OCI-LY3 (cell line): ENCODE results near the gene AKAP5.

Source experiments
- H2AFZ ChIP-seq: fragments of 200-600, 300-600 bp; shearing (Covaris generic); 2 replicates; pipeline ENCODE4 v1.6.0; 2014; ENCODE audit warnings: antibody characterized with exemption, low read depth, low read length
- H3K27ac ChIP-seq: fragments of 200-600, 300-600 bp; sonication (generic); 2 replicates; pipeline ENCODE4 v1.5.1; 2014; ENCODE audit warnings: mild to moderate bottlenecking, low read length, moderate library complexity, mixed read lengths
- H3K27me3 ChIP-seq: fragments of 200-600, 300-600 bp; sonication (generic); 2 replicates; pipeline ENCODE4 v1.6.1; 2014; ENCODE audit warnings: low read depth, low read length, mixed read lengths
- H3K36me3 ChIP-seq: fragments of 200-600, 300-600 bp; sonication (generic); replicated peaks from 2 replicates; pipeline ENCODE3; 2014; ENCODE audit warnings: low read depth, low read length, mixed read lengths
- H3K4me1 ChIP-seq: fragments of 300-600, 200-600 bp; sonication (generic); 2 replicates; pipeline ENCODE4 v1.6.1; 2014; ENCODE audit warnings: low read length, mixed read lengths
- H3K4me2 ChIP-seq: fragments of 200-600, 300-600 bp; sonication (generic); 2 replicates; pipeline ENCODE4 v1.6.1; 2014; ENCODE audit warnings: low read length, mixed read lengths
- H3K4me3 ChIP-seq: fragments of 300-600, 200-600 bp; sonication (generic); 2 replicates; pipeline ENCODE4 v1.5.1; 2014; ENCODE audit warnings: antibody characterized with exemption, mild to moderate bottlenecking, low read length, moderate library complexity
- H3K79me2 ChIP-seq: fragments of 300-600, 200-600 bp; shearing (Covaris generic); 2 replicates; pipeline ENCODE4 v1.6.1; 2014; ENCODE audit warnings: mild to moderate bottlenecking, low read length, mixed read lengths
- H3K9ac ChIP-seq: fragments of 300-600, 200-600 bp; shearing (Covaris generic); 2 replicates; pipeline ENCODE4 v1.6.0; 2014; ENCODE audit warnings: mild to moderate bottlenecking, low read length, moderate library complexity
- H3K9me3 ChIP-seq: fragments of 200-600, 300-600 bp; shearing (Covaris generic); 2 replicates; pipeline ENCODE4 v1.6.1; 2014; ENCODE audit warnings: low read length, mixed read lengths; ENCODE audit not compliant: insufficient read depth
- H4K20me1 ChIP-seq: fragments of 200-600, 300-600 bp; sonication (generic); 2 replicates; pipeline ENCODE4 v1.6.1; 2016; ENCODE audit warnings: low read length, mixed read lengths; ENCODE audit not compliant: insufficient read depth
- EZH2phosphoT487 ChIP-seq: fragments of 200-600 bp; shearing (Covaris generic); IDR thresholded peaks from 2 replicates; pipeline ENCODE4 v1.6.1; 2018; ENCODE audit warnings: antibody characterized with exemption, mixed run types, low read depth
- TF ChIP-seq, protein P1 (sequence below): fragments of 200-600, 300-600 bp; sonication (generic); IDR thresholded peaks from 2 replicates; pipeline ENCODE4 v1.5.1; 2014; ENCODE audit warnings: antibody characterized with exemption, low read length, low read depth

The AKAP5 gene

GRCh38 chr14:64440494-64440893 lies 24.8 kb upstream of the AKAP5 start:
- Histone ChIP-seq H4K20me1 (no peaks in the 10 kb centered on the region), H3K4me3 (no peak overlapping the region), H3K36me3 (peaks cover 68% of the 10 kb centered on the region), H2AFZ (no peak overlapping the region), H3K9ac (no peak overlapping the region), H3K27me3 (no peaks in the 10 kb centered on the region), H3K4me1 (peaks cover 23% of the 10 kb centered on the region), H3K9me3 (no peaks in the 10 kb centered on the region), H3K79me2 (no peaks in the 10 kb centered on the region), H3K27ac (no peak overlapping the region), H3K4me2 (no peak overlapping the region)
- TF ChIP-seq, protein P1, sequence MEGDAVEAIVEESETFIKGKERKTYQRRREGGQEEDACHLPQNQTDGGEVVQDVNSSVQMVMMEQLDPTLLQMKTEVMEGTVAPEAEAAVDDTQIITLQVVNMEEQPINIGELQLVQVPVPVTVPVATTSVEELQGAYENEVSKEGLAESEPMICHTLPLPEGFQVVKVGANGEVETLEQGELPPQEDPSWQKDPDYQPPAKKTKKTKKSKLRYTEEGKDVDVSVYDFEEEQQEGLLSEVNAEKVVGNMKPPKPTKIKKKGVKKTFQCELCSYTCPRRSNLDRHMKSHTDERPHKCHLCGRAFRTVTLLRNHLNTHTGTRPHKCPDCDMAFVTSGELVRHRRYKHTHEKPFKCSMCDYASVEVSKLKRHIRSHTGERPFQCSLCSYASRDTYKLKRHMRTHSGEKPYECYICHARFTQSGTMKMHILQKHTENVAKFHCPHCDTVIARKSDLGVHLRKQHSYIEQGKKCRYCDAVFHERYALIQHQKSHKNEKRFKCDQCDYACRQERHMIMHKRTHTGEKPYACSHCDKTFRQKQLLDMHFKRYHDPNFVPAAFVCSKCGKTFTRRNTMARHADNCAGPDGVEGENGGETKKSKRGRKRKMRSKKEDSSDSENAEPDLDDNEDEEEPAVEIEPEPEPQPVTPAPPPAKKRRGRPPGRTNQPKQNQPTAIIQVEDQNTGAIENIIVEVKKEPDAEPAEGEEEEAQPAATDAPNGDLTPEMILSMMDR = no peak
- TF ChIP-seq EZH2phosphoT487 = no peak

- H3K27me3 ChIP-seq = no peaks in the 10 kb centered on the region
Observed at GRCh38 chr14:64442300-64442988, 22.9 kb upstream of the AKAP5 start.

GRCh38 chr14:64444140-64444539 lies 21.2 kb upstream of the AKAP5 start:
- H3K27ac ChIP-seq = peak overlapping the region; percentile 99
- H3K9ac ChIP-seq = peak overlapping the region; percentile 98; the same call in 1 of the 2 replicates
- peaks cover 32% of the 10 kb centered on the region for H3K4me1 ChIP-seq
- no peak overlapping the region for H3K4me3 ChIP-seq
- H3K27me3 ChIP-seq = no peaks in the 10 kb centered on the region
- TF ChIP-seq, protein P1 = no peak
- TF ChIP-seq EZH2phosphoT487 = no peak
- no peaks in the 10 kb centered on the region for H3K79me2 ChIP-seq
- no peaks in the 10 kb centered on the region for H4K20me1 ChIP-seq
- no peaks in the 10 kb centered on the region for H3K9me3 ChIP-seq
- H2AFZ ChIP-seq = no peak overlapping the region
- H3K36me3 ChIP-seq = peaks cover 56% of the 10 kb centered on the region
- H3K4me2 ChIP-seq = no peak overlapping the region

More at GRCh38 chr14:64442300-64442988, 22.9 kb upstream of the AKAP5 start:
- Histone ChIP-seq H3K4me3 (no peak overlapping the region), H4K20me1 (no peaks in the 10 kb centered on the region), H3K9me3 (no peaks in the 10 kb centered on the region), H3K4me1 (peaks cover 32% of the 10 kb centered on the region), H3K9ac (no peak overlapping the region), H3K36me3 (peaks cover 56% of the 10 kb centered on the region), H3K79me2 (no peaks in the 10 kb centered on the region), H2AFZ (no peak overlapping the region), H3K4me2 (no peak overlapping the region), H3K27ac (peak overlapping the region; percentile 99; the same call in 1 of the 2 replicates)
- TF ChIP-seq EZH2phosphoT487 = no peak
- TF ChIP-seq, protein P1 = no peak

DNA sequence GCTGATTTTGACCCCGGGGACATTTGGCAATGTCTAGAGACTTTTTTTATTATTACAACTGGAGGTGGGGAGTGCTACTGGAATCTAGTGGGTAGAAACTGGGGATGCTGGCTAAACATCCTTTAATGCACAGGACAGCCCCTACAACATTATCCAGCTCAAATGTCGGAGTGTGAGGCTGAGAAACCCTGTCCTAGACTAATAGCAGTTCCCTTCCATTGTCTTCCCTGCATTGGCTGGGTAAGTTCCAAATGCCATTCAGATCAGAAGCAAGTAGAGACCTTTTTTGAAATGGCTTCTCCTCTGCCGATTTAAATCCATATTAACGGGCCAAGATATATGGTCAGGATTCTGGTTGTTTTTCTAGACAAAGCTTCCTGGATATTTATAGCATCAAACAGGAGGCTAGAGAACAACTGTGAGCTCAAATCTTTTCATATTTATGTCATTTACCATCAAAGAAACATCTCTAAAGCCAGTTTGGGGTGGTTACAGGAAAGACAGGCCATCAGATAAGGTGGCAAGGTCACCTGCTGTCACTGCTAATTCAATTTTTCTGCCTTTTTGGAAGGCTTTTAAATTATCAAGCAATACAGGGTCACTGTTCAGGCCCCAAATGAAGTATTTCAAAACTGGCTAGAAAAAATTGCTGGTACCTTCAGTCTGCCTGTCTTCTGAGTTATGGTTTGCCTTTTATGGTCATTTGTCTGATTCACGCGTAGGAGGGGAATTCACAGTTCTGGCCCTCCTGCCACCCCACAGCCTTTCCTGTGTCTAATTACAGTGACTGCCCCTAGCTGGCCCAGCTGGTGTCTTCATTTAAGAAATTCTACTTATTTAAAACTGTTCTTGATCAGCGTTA lies 20.1 kb upstream of the AKAP5 start:
- Histone ChIP-seq H3K4me2 (peak overlapping the region; percentile 61), H3K27ac (peak overlapping the region; percentile 99), H2AFZ (no peak overlapping the region), H3K9ac (peak overlapping the region; percentile 98), H4K20me1 (no peaks in the 10 kb centered on the region), H3K79me2 (no peaks in the 10 kb centered on the region), H3K4me3 (peak overlapping the region; percentile 24), H3K9me3 (no peaks in the 10 kb centered on the region), H3K36me3 (peaks cover 59% of the 10 kb centered on the region), H3K27me3 (no peaks in the 10 kb centered on the region), H3K4me1 (peaks cover 36% of the 10 kb centered on the region)
- TF ChIP-seq EZH2phosphoT487 = no peak
- TF ChIP-seq, protein P1 = peak; percentile 9; the same call in 1 of the 2 replicates
